GM18502 (cell line): ENCODE results near the gene COL4A3.
A peak's percentile ranks its signal among the peaks of the same experiment; 100 is the strongest.

Experiments used
- ATAC-seq: cut with Tn5 transposase; IDR thresholded peaks from one replicate; pipeline ENCODE4 v1.9.1; 2021; ENCODE audit warnings: mild to moderate bottlenecking; ENCODE audit not compliant: unreplicated experiment, poor library complexity

Gene COL4A3

DNA sequence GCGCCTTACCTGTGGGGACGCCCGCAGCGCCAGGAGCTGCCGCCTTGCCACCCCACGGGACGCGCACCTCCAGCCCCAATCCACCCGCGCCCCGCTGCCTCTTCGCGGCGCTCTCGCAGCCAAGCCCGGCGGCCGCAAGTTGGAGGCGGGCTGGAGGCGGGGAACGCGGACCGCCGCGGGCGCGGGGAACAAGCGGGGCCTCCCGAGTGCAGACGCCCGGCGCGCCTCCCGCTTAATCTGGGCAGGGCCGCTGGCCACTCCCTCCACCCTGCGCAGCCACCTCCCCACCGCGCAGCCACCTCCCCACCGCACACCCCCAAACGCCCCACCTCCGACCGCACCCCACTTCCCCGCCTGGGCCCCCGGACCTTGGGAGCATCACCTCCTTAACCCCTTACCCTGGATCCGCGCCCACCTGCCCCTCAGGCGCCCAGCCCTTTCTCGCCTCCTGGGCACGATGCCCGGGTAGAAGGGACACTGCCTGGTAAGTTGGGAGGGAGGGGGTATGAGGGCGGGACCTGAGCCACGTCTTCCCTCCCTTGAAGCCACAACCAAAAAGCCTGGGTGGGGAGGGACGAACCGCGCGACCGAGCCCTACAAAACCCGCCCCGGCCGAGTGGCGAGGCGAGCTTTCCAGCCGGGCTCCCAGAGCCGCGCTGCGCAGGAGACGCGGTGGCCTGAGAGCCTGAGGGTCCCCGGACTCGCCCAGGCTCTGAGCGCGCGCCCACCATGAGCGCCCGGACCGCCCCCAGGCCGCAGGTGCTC, at the start of gene COL4A3, which contains the start of gene COL4A4:
Gene COL4A3 (plus strand): TSS at position 627 of the 765 bp plus-strand sequence. CDS start 103 bp downstream, at position 730.
Gene COL4A4 (minus strand): TSS at position 208 of the 765 bp plus-strand sequence. CDS start 16,722 bp downstream, outside the sequence.
- ATAC-seq, result peak; percentile 74

DNA sequence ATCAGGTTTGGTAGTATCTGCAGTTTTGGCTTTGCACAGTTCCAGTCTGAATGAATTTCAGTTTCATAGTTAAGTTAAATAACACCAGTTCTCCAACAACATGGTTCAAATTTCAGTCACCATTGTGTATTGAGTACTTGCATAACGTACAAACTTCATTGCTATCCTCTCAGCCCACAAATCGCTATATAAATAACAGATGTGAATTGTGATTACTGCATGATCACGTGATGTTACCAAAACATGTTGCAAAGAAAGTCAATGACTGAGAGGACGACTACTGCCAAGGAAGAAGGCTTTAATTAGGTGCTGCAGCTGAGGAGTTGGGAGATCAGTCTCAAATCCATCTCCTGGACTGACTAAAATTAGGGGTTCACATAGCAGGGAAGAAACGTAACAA, 48.7 kb upstream of the COL4A3 start:
- ATAC-seq, result no peak

DNA sequence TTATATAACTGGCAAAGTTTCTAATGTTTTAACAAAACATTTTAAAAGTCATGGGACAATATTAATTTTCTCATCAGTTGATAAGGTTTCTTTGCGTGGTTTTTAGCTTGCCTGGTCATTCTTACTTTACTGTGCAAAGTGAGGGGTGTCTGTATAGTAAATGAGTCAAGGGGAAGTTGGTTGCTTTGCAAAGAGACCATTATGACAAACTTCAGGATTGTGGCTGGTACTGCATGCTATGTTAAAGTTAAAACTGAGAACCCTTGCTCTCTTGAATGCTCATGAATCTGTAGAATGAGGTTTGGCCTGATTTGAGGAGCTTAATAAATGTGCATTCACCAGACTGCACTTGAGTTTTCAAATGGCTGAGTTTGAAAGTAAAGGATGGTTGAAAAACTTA, 47.4 kb upstream of the COL4A3 start:
- peak; percentile 73 for ATAC-seq

DNA sequence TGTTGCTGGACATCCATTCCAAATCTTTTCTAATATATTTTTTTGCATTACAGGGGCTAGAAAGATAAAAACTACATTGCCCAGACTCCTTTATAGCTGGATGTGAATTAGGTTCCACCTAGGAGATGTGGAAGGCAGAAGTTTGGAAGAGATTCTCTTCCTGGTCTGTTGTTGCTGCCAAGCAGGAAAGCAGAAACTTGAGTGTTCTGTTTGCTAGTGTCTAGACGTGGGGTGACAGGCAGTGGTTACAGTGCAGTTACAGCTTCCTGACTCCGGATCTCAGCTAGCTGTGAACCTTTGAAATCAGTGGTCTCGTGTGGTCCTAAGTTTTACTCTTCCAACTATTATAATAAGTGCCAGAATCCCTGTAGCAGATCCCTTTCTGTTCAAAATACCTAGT, 46.6 kb upstream of the COL4A3 start:
- no peak for ATAC-seq

DNA sequence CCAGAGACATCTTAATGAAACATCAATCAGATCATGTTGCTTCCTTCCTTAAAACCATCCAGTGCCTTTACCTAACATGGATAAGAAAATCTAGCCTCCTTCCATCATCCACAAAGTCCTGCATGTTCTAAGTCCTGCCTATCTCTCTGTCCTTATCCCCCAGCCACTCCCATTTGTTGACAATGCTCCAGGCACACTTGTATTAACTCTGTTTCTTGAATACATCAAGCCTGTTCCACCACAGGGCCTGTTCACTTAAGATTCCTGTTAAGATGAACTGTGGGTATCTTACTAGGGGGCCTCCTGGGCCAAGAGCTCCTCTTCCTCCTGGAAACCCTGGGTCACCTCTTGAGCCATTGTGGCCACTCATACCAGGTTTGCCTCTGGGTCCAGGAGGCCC, 46.1 kb upstream of the COL4A3 start:
- no peak for ATAC-seq

DNA sequence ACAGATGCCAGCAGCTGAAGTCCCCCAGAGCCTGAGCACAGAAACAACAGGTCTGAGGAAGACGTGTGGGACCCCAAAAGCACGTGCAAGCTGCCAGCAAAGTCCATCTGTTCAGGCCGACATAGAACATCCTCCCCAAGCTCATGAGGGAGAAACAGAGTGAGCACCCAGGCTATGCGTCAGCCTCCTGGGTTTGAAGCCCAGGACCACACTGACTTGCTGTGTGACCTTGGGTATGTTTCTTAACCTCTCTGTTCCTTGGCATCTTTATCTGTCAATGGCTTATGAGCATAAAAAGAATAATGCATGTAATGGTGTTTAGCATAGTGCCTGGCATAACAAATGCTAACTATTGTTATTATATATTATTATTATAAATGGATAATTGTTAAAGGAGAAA, 40.7 kb upstream of the COL4A3 start:
- ATAC-seq, result no peak

DNA sequence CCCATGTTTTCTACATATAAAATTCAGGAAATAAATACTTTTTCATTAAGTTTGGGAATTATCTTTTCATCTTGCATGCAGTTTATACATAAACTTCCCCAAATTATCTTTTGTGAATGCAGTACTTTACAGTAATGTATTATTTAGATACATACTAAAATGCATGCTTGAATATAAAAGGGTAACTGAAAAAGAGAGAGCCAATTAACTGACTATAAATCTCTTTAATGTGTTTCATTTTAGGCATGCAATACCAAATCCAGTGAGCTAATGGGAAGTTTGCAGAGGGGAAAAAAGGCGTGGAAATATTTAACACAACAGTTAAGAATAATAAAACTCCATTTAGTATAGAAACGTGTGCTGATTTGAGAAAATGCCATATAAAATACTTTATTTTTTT, 39.6 kb upstream of the COL4A3 start:
- ATAC-seq, result no peak

DNA sequence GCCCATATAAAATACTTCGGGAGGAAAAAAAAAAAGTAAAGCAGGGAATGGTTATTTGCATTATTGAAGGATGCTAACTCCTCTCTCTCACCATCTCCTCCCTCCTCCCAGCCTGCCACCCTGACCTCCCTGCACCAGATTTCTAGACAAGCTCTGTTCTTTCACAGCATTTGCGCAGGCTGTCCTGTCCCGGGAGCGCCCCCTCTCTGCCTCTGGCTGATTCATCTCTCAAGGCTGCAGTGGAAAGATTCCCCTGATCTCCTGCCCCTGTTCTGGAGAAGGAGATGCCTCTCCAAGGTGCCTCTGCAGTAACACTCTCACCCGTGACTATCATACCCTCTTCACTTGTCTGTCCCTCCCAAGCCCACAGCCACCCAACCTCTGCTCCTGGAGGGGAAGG, 38.9 kb upstream of the COL4A3 start:
- no peak for ATAC-seq

DNA sequence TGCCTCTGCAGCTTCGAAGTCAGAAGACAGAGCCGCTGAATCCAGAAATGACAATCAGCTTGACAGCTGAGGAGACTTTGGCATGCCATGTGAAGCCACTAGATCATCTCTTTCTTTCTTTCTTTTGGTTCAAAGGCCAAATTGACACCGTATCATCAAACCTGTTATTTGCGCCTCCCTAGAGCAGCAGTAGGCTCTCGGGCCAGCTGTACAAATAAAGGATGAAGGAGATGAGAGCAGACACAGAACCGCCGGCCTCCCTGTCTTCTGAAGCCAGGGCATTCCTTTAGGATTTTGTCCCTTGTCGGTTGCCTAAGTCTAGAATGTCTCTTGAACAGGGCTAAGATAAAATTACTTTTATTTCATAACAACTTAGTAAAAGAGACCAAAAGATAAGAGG, 37.2 kb upstream of the COL4A3 start:
- no peak for ATAC-seq

DNA sequence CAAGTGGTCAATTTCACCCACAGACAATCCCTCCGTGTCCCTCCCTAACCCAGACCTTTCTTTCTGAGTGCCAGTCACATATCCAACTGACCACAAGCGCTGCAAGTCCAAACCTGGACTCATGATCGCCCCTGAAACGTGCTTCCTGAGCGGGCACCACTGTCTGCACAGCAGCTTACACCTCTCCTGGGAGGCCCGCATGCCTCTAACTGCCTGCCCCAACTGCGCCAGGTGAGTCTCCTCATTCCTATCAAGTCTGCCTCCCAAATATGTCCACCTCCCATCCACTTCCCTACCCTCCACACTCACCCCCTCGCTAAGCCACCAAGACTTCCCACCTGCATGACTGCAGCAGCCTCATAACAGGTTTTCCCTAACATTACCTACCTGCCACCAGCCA, 33.8 kb upstream of the COL4A3 start:
- ATAC-seq, result no peak

DNA sequence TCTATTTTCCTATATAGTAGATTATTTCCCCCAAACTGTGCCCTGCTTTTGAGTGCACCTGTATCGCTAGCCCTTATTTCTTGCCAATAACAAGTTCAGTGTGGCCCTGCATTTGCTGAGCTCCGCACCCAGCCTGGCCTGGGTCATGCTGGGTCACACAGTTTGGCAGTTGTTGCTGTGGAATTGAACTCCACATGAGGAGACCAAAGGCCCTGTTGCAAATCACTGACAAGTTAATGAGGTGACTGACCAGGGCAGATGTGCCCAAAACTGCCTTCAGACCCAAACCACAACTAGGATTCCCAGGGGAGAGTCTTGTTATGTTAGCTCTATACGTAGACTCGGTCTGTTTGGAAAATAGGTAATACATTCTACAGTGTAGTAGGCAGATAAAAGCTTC, 31.4 kb upstream of the COL4A3 start:
- ATAC-seq, result no peak

DNA sequence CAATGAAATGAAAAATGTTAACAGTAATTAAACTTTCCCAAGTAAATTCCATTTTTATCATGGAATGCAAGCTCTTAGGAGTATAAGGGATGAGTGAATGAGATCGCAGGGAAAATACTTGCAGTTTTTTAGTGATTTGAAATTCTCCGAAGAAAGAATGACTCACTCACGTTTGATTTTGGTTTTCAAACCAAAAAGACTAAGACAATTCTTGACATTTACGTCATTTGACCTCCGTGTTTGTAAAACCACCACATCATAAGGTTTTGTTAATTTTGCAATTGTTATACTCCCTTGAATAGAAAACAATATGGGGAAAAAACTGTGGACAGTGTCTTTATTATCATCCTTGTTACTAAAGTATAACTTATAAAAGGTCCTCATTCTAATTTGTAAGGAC, 29.8 kb upstream of the COL4A3 start:
- no peak for ATAC-seq

DNA sequence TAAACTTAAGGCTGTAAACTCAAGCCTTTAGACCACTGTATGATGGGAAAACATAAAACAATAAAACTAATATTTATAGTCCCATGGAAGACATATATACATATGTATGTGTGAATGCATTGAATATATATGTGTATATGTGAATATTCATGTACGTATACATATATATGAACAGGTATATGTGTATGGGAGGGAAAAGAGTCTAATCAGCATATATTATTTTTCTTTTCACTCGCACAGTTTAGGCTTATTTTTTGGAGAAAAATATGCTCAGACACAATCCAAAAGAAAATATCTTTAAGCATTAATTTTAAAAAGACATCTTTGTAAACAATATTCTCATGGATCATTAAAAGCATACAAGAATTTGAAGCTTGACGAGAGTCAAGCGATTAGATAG, 23.1 kb upstream of the COL4A3 start:
- ATAC-seq, result no peak

DNA sequence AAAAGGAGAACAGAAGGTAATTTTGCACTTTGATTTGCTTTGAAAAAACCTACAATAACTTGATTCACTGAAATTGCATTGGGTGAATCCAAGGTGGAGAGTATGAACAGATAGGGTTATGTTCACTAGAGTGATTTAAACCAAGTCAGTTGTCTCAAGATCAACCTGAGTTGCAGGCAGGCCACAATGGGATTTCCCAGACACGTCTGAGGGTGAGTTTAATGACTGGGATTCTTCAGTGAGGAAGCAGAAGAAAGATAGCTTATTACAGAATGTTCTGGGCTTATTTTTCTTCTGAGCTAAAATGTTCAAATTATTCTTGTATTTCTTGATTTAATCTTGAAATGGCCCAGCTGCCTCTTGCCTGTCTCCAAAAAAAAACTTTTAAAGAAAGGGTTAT, 20.5 kb upstream of the COL4A3 start:
- no peak for ATAC-seq

DNA sequence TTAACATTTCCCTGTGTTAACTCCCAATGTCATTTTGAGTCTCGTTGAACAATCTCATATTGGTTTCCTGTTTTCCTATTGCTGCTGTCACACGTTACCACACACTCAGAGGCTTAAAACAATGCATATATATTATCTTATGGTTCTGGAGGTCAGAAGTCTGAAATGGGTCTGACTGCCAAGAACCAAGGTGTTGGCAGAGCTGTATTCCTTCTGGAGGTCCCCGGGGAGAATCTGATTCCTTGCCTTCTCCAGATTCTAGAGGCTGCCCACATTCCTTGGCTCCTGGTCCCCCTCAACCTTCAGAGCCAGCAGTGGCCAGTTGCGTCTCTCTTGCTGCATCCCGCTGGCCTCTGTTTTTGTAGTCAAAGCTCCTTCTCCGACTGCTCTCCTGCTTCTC, 18.0 kb upstream of the COL4A3 start:
- ATAC-seq, result no peak

DNA sequence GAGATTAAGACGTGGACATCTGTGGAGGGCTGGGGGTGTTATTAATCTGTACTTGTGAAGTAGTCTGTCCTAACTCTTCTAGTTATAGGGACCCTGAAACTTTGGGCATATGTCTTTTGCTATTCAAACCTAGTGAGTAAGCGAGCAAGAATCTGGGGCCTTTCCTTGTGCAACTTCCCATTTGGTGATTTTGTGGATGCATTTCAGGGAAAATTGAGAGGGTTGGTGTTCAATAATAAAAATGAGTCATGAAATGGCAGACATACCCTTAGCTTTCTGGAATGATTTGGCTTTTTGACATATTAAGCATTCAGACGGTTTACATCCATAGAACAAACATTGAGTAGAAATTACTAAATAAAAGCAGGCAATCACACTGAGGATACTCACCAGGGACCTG, 17.4 kb upstream of the COL4A3 start:
- no peak for ATAC-seq

DNA sequence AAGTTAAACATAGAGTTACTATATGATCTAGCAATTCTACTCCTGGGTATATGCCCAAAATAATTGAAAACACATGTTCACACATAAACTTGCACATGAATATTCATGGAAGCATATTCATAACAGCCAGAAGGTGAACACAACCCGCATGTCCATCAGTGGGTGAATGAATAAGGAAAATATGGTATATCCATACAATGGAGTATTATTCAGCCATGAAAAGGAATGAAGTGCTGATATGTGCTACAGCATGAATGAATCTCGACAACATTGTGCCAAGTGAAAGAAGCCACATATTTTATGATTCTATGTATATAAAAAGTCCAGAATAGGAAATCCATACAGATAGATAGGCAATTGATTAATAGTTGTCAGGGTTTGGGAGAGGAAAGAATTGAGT, 16.3 kb upstream of the COL4A3 start:
- ATAC-seq, result no peak

DNA sequence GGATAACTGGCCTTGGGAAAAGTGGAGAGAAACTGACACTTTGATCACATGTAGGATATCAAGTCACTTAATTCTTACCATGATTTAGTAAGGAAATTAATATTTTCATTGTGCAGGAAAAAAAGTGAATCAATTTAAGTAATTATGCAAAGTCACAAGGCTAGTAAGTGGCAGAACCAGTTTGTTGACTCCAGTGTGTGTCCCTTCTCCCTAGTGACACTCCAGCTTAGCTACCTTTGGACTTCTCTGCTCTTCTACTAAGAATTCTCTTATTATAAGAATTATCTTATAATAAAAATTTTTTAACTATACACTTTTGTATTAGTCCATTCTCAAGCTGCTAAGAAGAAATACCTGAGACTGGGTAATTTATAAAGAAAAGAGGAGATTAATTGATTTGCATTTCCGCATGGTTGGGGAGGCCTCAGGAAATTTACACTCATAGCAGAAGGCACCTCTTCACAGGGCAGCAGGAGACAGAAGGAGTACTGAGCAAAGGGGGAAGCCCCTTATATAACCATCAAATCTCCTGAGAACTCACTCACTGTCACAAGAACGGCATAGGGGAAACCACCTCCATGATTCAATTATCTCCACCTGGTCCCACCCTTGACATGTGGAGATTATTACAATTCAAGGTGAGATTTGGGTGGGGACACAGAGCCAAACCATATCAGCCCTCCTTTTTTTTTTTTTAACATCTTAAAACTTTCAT, 14.0 kb upstream of the COL4A3 start:
- no peak for ATAC-seq

DNA sequence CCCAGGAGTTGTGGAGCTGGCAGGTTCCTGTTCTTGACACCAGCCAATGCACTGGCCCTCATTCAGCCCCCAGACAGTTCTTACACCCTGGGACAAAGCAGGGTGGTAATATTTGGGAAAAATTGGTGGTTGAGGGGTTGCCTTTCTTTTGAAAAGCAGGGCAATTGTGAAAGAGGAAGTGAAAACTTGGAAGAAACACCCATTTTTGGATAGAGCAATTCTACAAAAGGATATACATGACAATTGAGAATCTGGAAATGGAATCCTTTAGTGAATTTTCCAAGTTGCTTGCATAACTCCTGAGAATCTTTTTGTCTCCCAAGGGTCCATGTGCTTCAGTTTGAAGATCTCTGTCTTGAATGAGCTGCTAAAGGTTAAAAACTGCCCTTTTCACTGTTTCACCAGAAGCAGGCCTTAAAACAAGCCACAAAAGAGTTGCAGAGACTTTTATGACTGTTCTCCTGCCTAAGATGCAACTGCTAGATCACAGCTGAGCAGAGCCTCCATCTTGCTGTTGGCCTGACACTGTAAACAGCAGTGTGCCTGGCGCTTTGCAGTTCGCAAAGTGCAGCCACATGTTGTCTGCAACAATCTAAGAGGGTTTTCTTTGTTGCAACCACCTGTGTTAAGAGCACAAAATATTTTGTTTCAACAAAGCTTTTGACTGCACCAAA, 12.2 kb upstream of the COL4A3 start:
- peak; percentile 49 for ATAC-seq

DNA sequence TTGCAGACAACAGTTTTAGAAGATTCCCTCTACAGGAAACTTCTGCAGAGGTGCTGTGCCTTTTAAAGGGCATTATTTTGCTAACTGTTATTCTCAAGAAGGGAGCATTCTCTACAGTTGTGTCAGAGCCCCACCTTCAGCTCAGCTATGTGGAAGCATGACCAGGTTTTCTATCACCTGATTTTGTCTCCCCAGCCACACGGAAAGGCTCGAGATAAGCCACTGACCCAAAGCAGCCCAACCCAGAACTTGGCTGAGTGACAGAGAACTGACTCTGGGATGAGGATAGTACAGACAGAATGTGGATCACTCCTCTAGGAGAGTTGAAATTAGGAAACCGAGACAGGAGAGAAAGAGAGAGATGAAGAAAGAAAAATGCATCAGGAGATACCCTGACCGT, 11.1 kb upstream of the COL4A3 start:
- ATAC-seq, result no peak

DNA sequence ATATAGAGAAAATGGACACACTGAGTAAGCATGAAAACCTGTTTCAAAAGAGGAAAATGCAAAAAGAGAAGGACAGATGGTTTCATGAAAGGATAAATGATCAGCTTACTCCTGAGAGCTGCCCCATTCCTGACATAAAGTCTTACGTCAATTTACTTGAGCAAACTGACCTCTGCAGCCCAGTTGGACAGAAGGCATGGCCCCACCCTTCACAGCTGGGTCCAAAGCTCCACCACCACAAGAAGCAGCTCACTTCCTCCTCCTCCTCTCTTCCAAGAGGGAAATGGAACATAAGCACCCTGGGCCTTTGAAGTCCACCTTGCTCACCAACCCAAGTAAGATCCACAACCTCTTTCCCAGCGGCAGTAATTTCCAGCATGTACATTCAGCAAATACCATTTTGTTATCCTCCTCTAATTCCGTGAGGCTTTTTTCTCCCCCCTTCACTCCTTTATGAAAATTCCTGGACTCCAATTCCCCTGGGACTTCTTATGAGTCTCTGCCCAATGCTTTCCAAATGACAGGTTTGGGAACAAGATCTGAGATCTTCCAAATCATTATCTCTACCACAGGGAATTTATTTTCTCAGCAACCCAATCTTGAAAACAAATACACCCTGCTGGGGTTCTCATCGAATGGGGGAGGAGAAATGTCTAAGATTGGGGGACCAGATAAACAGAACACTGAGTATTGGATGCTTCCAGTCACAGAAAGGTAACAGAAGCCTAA, 10.5 kb upstream of the COL4A3 start:
- ATAC-seq, result no peak
